GM12892 (cell line): ENCODE measurements around the gene PTPRH.

Source experiments
- POLR2A ChIP-seq: IDR thresholded peaks from 2 replicates; pipeline ENCODE4 v1.6.1; 2011; ENCODE audit warnings: low read depth, low read length, control low read depth
- POLR2AphosphoS5 ChIP-seq: IDR thresholded peaks from 2 replicates; pipeline ENCODE4 v1.6.1; 2011; ENCODE audit warnings: low read depth, low read length, control low read depth
- TAF1 ChIP-seq: IDR thresholded peaks from 2 replicates; pipeline ENCODE4 v1.6.1; 2011; ENCODE audit warnings: low read depth, mild to moderate bottlenecking, control low read depth, low read length, borderline replicate concordance

DNA sequence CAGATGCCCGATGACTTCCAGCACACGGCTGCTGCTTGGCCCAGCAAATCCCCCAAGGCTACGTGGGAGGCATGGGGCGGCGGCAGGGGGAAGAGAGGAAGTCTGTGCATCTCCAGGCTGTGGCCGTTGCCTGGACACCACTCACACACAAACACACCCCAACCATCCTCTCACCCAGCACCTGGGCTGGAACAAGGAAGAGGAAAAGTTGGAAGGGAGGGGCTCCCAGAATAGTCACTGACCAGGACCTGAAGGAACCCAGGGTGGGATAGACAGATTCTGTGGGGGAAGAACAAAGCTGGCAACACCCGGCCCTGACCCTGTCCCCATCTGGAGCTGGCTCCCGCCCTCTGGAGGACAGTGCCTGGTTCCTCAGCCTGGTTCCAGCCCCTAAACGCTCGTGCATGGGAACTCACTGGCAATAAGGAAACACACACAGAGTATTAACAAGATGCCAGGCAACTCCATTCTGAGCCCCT is 38.4 kb upstream of the PTPRH start:
- no peak for TF ChIP-seq POLR2A
- no peak for TF ChIP-seq POLR2AphosphoS5
- no peak for TF ChIP-seq TAF1
